T-helper 22 cell (primary cell): Measurements from ENCODE around the gene AP1G1.
"Not testable (repeated sequence)": the region's sequence is repeated elsewhere in the genome, so short reads cannot be mapped to it uniquely, and the experiment has no call there.

Experiments used
- DNase-seq: peaks from one replicate; pipeline ENCODE4 v3.0.0-alpha.2; 2020; ENCODE audit warnings: low read depth

The AP1G1 gene

DNA sequence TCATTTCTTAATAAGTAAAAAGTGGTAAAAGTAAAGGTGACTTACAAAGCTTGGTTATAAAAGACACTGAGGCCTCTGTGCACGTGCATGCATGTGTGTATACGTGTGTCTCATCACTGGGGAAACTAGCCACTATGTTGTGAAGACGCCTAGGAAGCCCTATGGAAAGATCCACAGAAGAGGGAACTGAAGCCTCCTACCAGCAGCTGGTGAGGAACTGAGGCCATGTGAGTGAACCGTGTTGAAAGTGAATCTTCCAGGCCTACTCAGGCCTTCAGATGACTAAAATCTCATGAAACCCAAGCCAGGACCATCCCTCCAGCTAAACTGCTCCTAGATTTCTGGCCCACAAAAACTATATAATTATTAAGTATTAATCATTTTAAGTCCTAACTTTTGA lies 107.8 kb downstream of the AP1G1 start:
- no peak for DNase-seq

DNA sequence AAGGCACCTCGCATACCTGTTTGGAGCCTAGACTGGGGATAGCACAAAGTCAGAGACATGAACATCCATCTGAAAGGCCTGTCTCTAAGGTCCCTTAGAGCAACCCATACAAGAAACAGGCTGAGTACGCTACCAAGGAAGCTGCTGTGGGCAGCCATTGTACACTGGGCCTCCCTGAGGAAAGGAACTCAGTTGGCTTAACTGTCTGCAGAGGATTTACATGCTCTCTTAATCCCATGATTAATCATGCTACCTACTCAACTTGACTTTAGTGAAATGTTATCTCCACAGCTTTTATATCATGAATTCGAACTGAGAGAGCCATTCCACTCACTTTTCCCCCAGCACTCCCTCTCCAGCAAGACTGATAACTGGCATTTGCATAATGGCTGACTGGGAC lies 110.1 kb downstream of the AP1G1 start:
- no peak for DNase-seq

DNA sequence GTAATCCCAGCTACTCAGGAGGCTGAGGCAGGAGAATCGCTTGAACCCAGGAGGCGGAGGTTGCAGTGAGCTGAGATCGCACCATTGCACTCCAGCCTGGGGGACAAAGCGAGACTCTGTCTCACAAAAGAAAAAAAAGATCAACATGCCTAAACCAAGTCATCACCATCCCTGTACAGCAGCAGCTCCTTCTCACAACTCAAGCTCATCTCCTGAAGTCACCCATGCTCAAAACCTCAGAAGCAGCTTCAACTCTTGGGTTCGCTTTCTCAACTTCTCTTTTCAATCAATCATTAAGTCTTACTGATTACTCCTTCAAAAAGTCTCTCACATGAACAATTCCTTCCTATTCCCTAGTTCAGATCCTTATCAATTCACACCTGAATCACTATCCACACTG lies 115.5 kb downstream of the AP1G1 start:
- no peak for DNase-seq

DNA sequence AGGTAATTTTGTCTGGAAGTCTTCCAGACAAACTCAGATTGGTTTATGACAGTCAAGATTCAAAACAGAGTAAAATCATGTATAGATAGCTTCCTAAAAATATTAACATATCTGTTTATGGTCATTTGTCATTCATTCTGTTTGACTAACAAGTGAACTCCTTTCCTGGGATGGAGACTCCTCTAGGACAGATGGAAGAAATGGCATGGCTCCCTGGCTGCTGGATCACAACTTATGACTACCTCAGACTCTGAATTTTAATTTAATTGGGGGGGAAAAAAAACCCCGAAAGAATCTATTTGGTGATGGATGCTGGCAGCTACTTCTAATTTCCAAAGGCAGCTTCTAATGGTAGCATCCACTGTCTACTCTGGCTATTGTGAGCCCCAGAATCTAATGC lies 118.7 kb downstream of the AP1G1 start:
- no peak for DNase-seq

DNA sequence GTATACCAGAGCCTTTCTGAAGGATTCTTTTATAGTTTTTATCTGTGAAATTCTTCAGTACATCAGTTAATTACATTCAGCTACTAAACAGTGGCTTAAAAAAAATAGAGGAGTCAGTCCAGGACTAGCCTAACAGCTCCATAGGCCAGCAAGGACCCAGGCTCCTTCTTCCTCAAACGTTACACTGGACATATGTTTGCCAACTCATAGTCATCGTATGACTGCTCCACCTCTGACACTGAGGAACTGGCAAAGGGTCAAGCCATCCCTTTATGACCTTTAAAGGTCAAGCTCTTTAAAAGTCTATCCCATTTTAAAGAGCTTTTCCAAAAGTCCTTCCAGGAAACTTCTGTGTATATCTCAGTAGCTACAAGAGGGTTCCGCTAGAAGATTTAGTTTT lies 120.8 kb downstream of the AP1G1 start:
- DNase-seq: no peak

DNA sequence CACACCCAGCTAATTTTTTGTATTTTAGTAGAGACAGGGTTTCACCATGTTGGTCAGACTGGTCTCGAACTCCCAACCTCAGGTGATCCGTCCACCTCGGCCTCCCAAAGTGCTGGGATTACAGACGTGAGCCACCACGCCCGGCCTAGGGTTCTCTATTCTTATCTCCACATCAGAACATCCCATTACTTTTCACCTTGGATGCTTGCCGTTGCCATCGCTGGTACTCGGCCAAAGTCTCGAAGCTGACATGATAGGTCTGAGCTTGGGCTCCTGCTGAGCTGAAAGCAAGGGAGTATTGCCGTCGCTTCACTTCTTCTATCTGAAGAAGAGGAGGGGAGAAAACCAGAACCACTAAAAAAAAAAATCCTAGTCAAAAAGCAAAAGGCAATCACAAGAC lies 124.4 kb downstream of the AP1G1 start:
- DNase-seq: not testable (repeated sequence)

DNA sequence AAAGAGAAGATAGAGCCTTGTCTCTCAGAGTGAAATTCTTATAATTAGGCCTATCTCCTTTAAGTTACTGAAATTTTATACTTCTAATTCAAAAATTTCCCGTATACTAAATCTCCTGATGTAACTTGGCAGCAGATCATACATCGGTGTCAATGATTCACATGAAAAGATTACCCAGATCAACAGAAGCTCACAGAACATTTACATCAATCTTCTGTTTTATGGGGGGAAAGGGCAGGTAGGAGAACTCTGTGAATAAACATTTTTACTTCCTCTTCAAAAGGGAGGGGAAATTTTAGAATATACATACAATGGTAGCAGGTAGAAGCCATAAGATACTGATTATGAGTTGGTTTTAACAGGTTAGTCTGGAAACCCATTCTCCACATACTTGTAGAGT lies 127.3 kb downstream of the AP1G1 start:
- DNase-seq: no peak
